Measurements from ENCODE around the gene CERS4. TPM values are rescaled to one million over a fixed set of nuclear protein-coding genes. Genes with fewer than 3 reads are reported as not detected.

CERS4 gene
- total and polyA plus RNA-seq, 2 of the 8 experiments (the other 6 are each of a cell fraction or from before 2014, with no cell fraction given), result 88.2 to 179 TPM

GRCh38 chr19:8209462-8210378 lies 550 bp downstream of the CERS4 start (continued):
- TF ChIP-seq CHD7 (IDR thresholded peaks at IDR 0.05; ENCODE audit: insufficient replicate concordance, low read length) (no peak), BRCA1 (IDR thresholded peaks at IDR 0.05; ENCODE audit: low read depth, low read length) (no peak), ZNF274 (IDR thresholded peaks at IDR 0.05; ENCODE audit: borderline replicate concordance, extremely low read depth, low read length) (no peak), EZH2 (IDR thresholded peaks at IDR 0.05; ENCODE audit: low read depth, low read length, severe bottlenecking) (no peak), TBP (IDR thresholded peaks at IDR 0.05; ENCODE audit: low read depth, low read length) (no peak), TAF7 (optimal IDR thresholded peaks at IDR 0.05; ENCODE audit: borderline replicate concordance, low read depth, low read length) (no peak)
